ENCODE measurements around the gene NUP210L. TPM values are rescaled to one million over a fixed set of nuclear protein-coding genes. Genes with fewer than 3 reads are reported as not detected.

The NUP210L gene
- total and polyA plus RNA-seq, 7 donors = under 0.01 to 0.01 (median under 0.01) TPM; not detected in 4

- Histone ChIP-seq H3K36me3 (peaks cover 11 to 42% (median 19%) of the 10 kb centered on the region in 4 donors), H3K4me3 (peak within 1 kb of the TSS; percentile 72 to 96 (median 80)), H3K27me3 (no peaks in the 10 kb centered on the region), H3K4me1 (peaks cover 0 to 45% (median 40%) of the 10 kb centered on the region in 4 donors), H3K9me3 (no peaks in the 10 kb centered on the region), H3K27ac (peak within 1 kb of the TSS; percentile 90 to 95 (median 92))
- peak; percentile 98 for DNase-seq
- intact Hi-C loops (cut with DNase I) = loop anchor here (2.0 kb wide), 1 partner anchor 68 kb away; the partner anchor contains the start of gene GATAD2B
- TF ChIP-seq POLR2AphosphoS5 (IDR thresholded peaks at IDR 0.05) (peak; percentile 100), EP300 (IDR thresholded peaks at IDR 0.05) (peak in 2 of 4 donors; percentile 63 to 75), CTCF (IDR thresholded peaks at IDR 0.05) (no peak), POLR2A (IDR thresholded peaks at IDR 0.05) (peak; percentile 99 to 100)
- WGBS, 2 donors = 0 to 1% methylated on average over 36 of the region's 36 CpGs
Measured at GRCh38 chr1:153990468-153991150, 164.3 kb downstream of the NUP210L start, which contains the start of gene RPS27. Gene RPS27, plus strand, starts transcription at chr1:153990762. Its CDS starts 35 bp downstream, at chr1:153990797.

- intact Hi-C loops (cut with DNase I) = loop anchor here (2.0 kb wide), 1 partner anchor 311 kb away; no protein-coding TSS in a partner anchor
- TF ChIP-seq POLR2AphosphoS5 (IDR thresholded peaks at IDR 0.05) (no peak), POLR2A (IDR thresholded peaks at IDR 0.05) (no peak), CTCF (IDR thresholded peaks at IDR 0.05) (no peak), EP300 (IDR thresholded peaks at IDR 0.05) (no peak)
- Histone ChIP-seq H3K4me1 (peaks cover 0 to 50% (median 42%) of the 10 kb centered on the region in 4 donors), H3K9me3 (no peaks in the 10 kb centered on the region), H3K27me3 (no peaks in the 10 kb centered on the region), H3K27ac (peak overlapping the region; percentile 86 to 95 (median 92)), H3K4me3 (no peak overlapping the region), H3K36me3 (peaks cover 3 to 21% (median 7%) of the 10 kb centered on the region in 4 donors)
- DNase-seq = no peak
- 86 to 93% methylated on average over 8 of the region's 8 CpGs for whole genome bisulfite sequencing, 2 donors
Measured at GRCh38 chr1:153987621-153988020, 167.3 kb downstream of the NUP210L start.

- Histone ChIP-seq H3K36me3 (peaks cover 0 to 21% (median 0%) of the 10 kb centered on the region in 4 donors), H3K9me3 (no peaks in the 10 kb centered on the region), H3K4me1 (peaks cover 0 to 36% (median 29%) of the 10 kb centered on the region in 4 donors), H3K27me3 (no peaks in the 10 kb centered on the region), H3K27ac (peak within 1 kb of the TSS; percentile 86 to 95 (median 92)), H3K4me3 (peak within 1 kb of the TSS; percentile 58 to 64 (median 60))
- intact Hi-C loops (cut with DNase I) = loop anchor here (1.0 to 2.0 kb wide), 4 partner anchors 17 to 309 kb away; no protein-coding TSS in a partner anchor
- 5 to 10% methylated on average over 32 of the region's 32 CpGs for WGBS, 2 donors
- peak; percentile 96 for DNase-seq
- TF ChIP-seq EP300 (IDR thresholded peaks at IDR 0.05) (no peak), POLR2AphosphoS5 (IDR thresholded peaks at IDR 0.05) (peak; percentile 70 to 93 (median 83)), POLR2A (IDR thresholded peaks at IDR 0.05) (no peak), CTCF (IDR thresholded peaks at IDR 0.05) (no peak)
Measured at GRCh38 chr1:153985941-153986761, 168.7 kb downstream of the NUP210L start, which contains the start of gene RAB13. Gene RAB13, minus strand, starts transcription at chr1:153986339. Its CDS starts 103 bp downstream, at chr1:153986236.

DNA sequence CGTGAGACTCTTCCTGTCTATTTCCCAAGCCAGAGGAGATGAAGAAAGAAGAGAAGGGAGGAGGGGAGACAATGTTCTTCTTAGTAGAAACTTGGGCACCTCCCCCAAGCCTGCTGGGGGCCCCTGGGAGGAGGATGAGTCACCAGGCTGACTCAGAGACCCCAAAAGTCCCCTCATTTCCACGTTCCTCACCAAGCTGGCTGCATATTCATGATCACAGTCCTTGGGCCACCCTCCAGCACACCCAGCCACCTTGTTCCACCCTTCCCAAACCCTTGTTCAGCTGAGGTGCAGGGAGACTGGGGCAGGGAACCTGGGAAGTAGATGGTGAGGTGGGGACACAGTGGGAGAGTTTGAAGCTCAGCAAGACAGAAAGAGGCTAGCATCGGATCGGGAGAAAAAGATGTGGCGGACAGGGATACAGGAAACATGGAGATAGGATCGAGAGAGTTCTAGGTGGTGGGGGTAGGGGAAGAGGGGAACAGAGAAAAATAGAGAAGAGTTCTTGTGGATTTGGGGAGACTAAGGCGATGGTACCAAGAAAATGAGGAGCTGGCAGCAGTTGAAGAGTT lies 169.4 kb downstream of the NUP210L start:
- Histone ChIP-seq H3K27me3 (no peaks in the 10 kb centered on the region), H3K9me3 (no peaks in the 10 kb centered on the region), H3K36me3 (peaks cover 0 to 28% (median 0%) of the 10 kb centered on the region in 4 donors), H3K27ac (peak overlapping the region; percentile 86 to 95 (median 92)), H3K4me3 (peak overlapping the region; percentile 58 to 64 (median 60)), H3K4me1 (peaks cover 0 to 33% (median 29%) of the 10 kb centered on the region in 4 donors)
- DNase-seq = peak; percentile 86
- intact Hi-C loops (cut with DNase I) = loop anchor here (2.0 kb wide), 1 partner anchor 17 kb away; no protein-coding TSS in a partner anchor
- WGBS, 2 donors = 29 to 34% methylated on average over 7 of the region's 7 CpGs
- TF ChIP-seq POLR2AphosphoS5 (IDR thresholded peaks at IDR 0.05) (peak; percentile 8 to 46 (median 35)), POLR2A (IDR thresholded peaks at IDR 0.05) (no peak)

All from sigmoid colon (tissue), 7 donors.